Measurements from ENCODE around the gene TET3. TPM values are rescaled to one million over a fixed set of nuclear protein-coding genes. Genes with fewer than 3 reads are reported as not detected.

Gene TET3
- total and polyA plus RNA-seq, 2 experiments from 2014 or later = 3.6 to 19.9 TPM

- no peak for TF ChIP-seq ZNF462 (CRISPR knock-in tag; IDR thresholded peaks at IDR 0.05)
- no peak for TF ChIP-seq NANOG (IDR thresholded peaks at IDR 0.05; ENCODE audit: borderline replicate concordance)
Observed at GRCh38 chr2:73999881-74000597, 15.3 kb downstream of the TET3 start (continued).

- H3K27me3 Mint-ChIP-seq (ENCODE audit: insufficient read depth, low read depth, poor library complexity) = peaks cover 21% of the 10 kb centered on the region
- H3K9me3 Mint-ChIP-seq = no peaks in the 10 kb centered on the region
- no peaks in the 10 kb centered on the region for H3K27me3 ChIP-seq (ENCODE audit: insufficient read depth)
- peaks cover 45% of the 10 kb centered on the region for H3K4me1 ChIP-seq (ENCODE audit: insufficient read depth)
- H3K4me3 ChIP-seq = peak overlapping the region; percentile 20; the same call in 1 of the 2 replicates
- H3K27ac ChIP-seq (ENCODE audit: low read depth) = no peak overlapping the region
- H3F3A ChIP-seq (replicated peaks; ENCODE audit: low read depth) = no peaks in the 10 kb centered on the region
- no peaks in the 10 kb centered on the region for H3K9me2 ChIP-seq (ENCODE audit: insufficient read depth)
- H3K36me3 Mint-ChIP-seq (ENCODE audit: low read depth) = no peaks in the 10 kb centered on the region; the same call in 2 of the 3 replicates
- ATAC-seq = no peak
- peaks cover 33% of the 10 kb centered on the region for H4K20me1 ChIP-seq (replicated peaks; ENCODE audit: insufficient read depth)
- H3K4me3 Mint-ChIP-seq = peak overlapping the region; percentile 20; the same call in 1 of the 3 replicates
- H3K4me1 Mint-ChIP-seq = peaks cover 73% of the 10 kb centered on the region
- peaks cover 72% of the 10 kb centered on the region for H3K79me2 ChIP-seq (replicated peaks; ENCODE audit: insufficient read depth)
- no peak for DNase-seq (ENCODE audit: low spot score)
- H3K4me2 ChIP-seq = peak overlapping the region; percentile 55
- no peaks in the 10 kb centered on the region; the same call in 1 of the 2 replicates for H3K36me3 ChIP-seq (ENCODE audit: insufficient read depth)
- H3K27ac Mint-ChIP-seq = no peak overlapping the region
- no peak overlapping the region for H2AFZ ChIP-seq
- no peak for TF ChIP-seq STAT1 (IDR thresholded peaks at IDR 0.05; ENCODE audit: unreplicated experiment)
- TF ChIP-seq EZH2phosphoT487 (IDR thresholded peaks at IDR 0.05; ENCODE audit: unreplicated experiment) = no peak
- no peak for TF ChIP-seq JUNB (IDR thresholded peaks at IDR 0.05; ENCODE audit: unreplicated experiment)
- TF ChIP-seq POLR2AphosphoS5 (IDR thresholded peaks at IDR 0.05; ENCODE audit: low read depth) = no peak
- TF ChIP-seq NANOG (IDR thresholded peaks at IDR 0.05; ENCODE audit: borderline replicate concordance) = no peak
- no peak for TF ChIP-seq REST (IDR thresholded peaks at IDR 0.05; ENCODE audit: unreplicated experiment)
- TF ChIP-seq ETS1 (IDR thresholded peaks at IDR 0.05) = no peak
- TF ChIP-seq ZNF331 (CRISPR knock-in tag; IDR thresholded peaks at IDR 0.05; ENCODE audit: low read depth) = no peak
- no peak for TF ChIP-seq CREB1 (CRISPR knock-in tag; IDR thresholded peaks at IDR 0.05; ENCODE audit: low read depth)
- TF ChIP-seq CTCF (conservative IDR thresholded peaks at IDR 0.05; ENCODE audit: low read depth in 2 of 2) = no peak
Observed at GRCh38 chr2:74000666-74001065, 16.0 kb downstream of the TET3 start.
